K562 (cell line): ENCODE measurements around the gene BRD4. TPM values are rescaled to one million over a fixed set of nuclear protein-coding genes. Genes with fewer than 3 reads are reported as not detected.

ENCODE experiments used
- CCNT2 ChIP-seq: IDR thresholded peaks from 2 replicates; pipeline ENCODE4 v1.6.1; 2011; ENCODE audit warnings: borderline replicate concordance, low read depth, mild to moderate bottlenecking, moderate library complexity, mixed read lengths, low read length; ENCODE audit not compliant: insufficient read length; ENCODE audit errors: extremely low read depth
- DACH1 ChIP-seq: fragments of 450-650 bp; IDR thresholded peaks from 2 replicates; pipeline ENCODE4 v1.6.1; 2018; ENCODE audit not compliant: partially characterized antibody
- E2F6 ChIP-seq, 2 experiments: IDR thresholded peaks; 2 replicates each; pipeline ENCODE4 v1.6.1; 2011; ENCODE audit warnings: borderline replicate concordance in 1 of 2, control low read depth in 1 of 2, low read depth in 1 of 2, low read length in 1 of 2, mild to moderate bottlenecking in 1 of 2, mixed read lengths in 1 of 2, moderate library complexity in 1 of 2; ENCODE audit not compliant: insufficient read depth in 1 of 2, insufficient read length in 1 of 2, poor library complexity in 1 of 2, severe bottlenecking in 1 of 2; ENCODE audit errors: extremely low read depth in 1 of 2
- ETS2 ChIP-seq: IDR thresholded peaks from 2 replicates; pipeline ENCODE4 v1.6.1; 2016; ENCODE audit warnings: borderline replicate concordance, missing genetic modification characterization, mild to moderate bottlenecking, moderate library complexity, missing compliant biosample characterization; ENCODE audit not compliant: poor library complexity, severe bottlenecking
- ETV6 ChIP-seq, 3 experiments: fragments of 150-350 bp in 1 of 3; sonication (generic) in 1 of 3; formaldehyde crosslinking in 1 of 3; IDR thresholded peaks; 2 replicates each; pipeline versions ENCODE4 v1.6.1 to v1.8.0; 2014 to 2022; ENCODE audit warnings: borderline replicate concordance in 2 of 3, low read depth in 2 of 3, antibody characterized with exemption in 1 of 3, low read length in 1 of 3, mild to moderate bottlenecking in 1 of 3, missing genetic modification reagents in 1 of 3
- GABPA ChIP-seq: fragments of 200-800 bp; sonication (Bioruptor generic); conservative IDR thresholded peaks from 2 replicates; pipeline ENCODE4 v1.6.1; 2016; ENCODE audit warnings: low read depth, missing genetic modification characterization, missing compliant biosample characterization
- GATAD2A ChIP-seq: fragments of 450-650 bp; IDR thresholded peaks from 2 replicates; pipeline ENCODE4 v1.6.1; 2017
- HMGN3 ChIP-seq: IDR thresholded peaks from 2 replicates; pipeline ENCODE4 v1.6.1; 2011; ENCODE audit warnings: borderline replicate concordance, low read depth, mild to moderate bottlenecking, mixed read lengths, low read length; ENCODE audit not compliant: insufficient read length; ENCODE audit errors: extremely low read depth
- L3MBTL2 ChIP-seq: fragments of 450-650 bp; IDR thresholded peaks from 2 replicates; pipeline ENCODE4 v1.6.1; 2016; ENCODE audit warnings: mild to moderate bottlenecking, moderate library complexity
- MTA3 ChIP-seq: fragments of 450-650 bp; formaldehyde crosslinking; IDR thresholded peaks from 2 replicates; pipeline ENCODE4 v1.6.1; 2017; ENCODE audit warnings: mild to moderate bottlenecking, borderline replicate concordance
- NFRKB ChIP-seq: fragments of 450-650 bp; IDR thresholded peaks from 2 replicates; pipeline ENCODE4 v1.6.1; 2016; ENCODE audit warnings: low read depth
- PML ChIP-seq: IDR thresholded peaks from 2 replicates; pipeline ENCODE4 v1.6.1; 2012; ENCODE audit warnings: low read length, inconsistent platforms
- PRPF4 ChIP-seq: fragments of 200-400 bp; formaldehyde crosslinking; IDR thresholded peaks from one replicate; pipeline ENCODE4 v1.6.1; 2017; ENCODE audit warnings: low read length, low read depth, mild to moderate bottlenecking; ENCODE audit not compliant: insufficient read depth, poor library complexity, severe bottlenecking
- RFX7 ChIP-seq: fragments of 250-450 bp; sonication (Bioruptor Pico); IDR thresholded peaks from 2 replicates; pipeline ENCODE4 v1.5.1; 2021; ENCODE audit warnings: mild to moderate bottlenecking
- SIN3A ChIP-seq, 2 experiments: fragments of 150-350 bp in 1 of 2; IDR thresholded peaks; 2 replicates each; pipeline ENCODE4 v1.6.1; 2011 to 2016; ENCODE audit warnings: borderline replicate concordance in 2 of 2, low read depth in 2 of 2, low read length in 2 of 2, mild to moderate bottlenecking in 2 of 2, moderate library complexity in 2 of 2; ENCODE audit not compliant: control insufficient read depth in 1 of 2
- TAF1 ChIP-seq: IDR thresholded peaks from 2 replicates; pipeline ENCODE4 v1.6.1; 2011; ENCODE audit warnings: mild to moderate bottlenecking, low read length, moderate library complexity; ENCODE audit not compliant: insufficient read depth, control insufficient read depth, severe bottlenecking; ENCODE audit errors: extremely low read depth
- ZBTB2 ChIP-seq: fragments of 450-650 bp; IDR thresholded peaks from 2 replicates; pipeline ENCODE4 v1.6.1; 2016; ENCODE audit warnings: antibody characterized with exemption
- ZC3H11A ChIP-seq: IDR thresholded peaks from 2 replicates; pipeline ENCODE4 v1.6.1; 2012; ENCODE audit warnings: low read depth, low read length, improper control_type of control experiment
- ZNF143 ChIP-seq: sonication (generic); formaldehyde crosslinking; IDR thresholded peaks from 2 replicates; pipeline ENCODE4 v1.9.0; 2022; ENCODE audit warnings: mild to moderate bottlenecking, missing genetic modification reagents
- ZNF668 ChIP-seq: fragments of 250-450 bp; sonication (Bioruptor Pico); IDR thresholded peaks from 2 replicates; pipeline ENCODE4 v1.8.0; 2022; ENCODE audit warnings: mild to moderate bottlenecking, inconsistent platforms
- polyA plus RNA-seq, 8 experiments: library from polyadenylated mRNA; depleted of rRNA in 4 of 8; stranded (reverse) in 5 of 8; unstranded in 3 of 8; fragments of >200 nt; fragmentation: Nextera tagmentation in 2 of 8; fragmentation: Illumina TruSeq in 1 of 8; extraction: Ambion mirVana in 2 of 8; extraction: Trizol in 1 of 8; gene quantifications; 2 replicates each; pipeline versions ENCODE4 v1.2.1 to v1.2.3, GENCODE V29; 2011 to 2014; ENCODE audit warnings: inconsistent platforms in 1 of 8, missing spikeins in 1 of 8
- total RNA-seq, 7 experiments: library from RNA; depleted of rRNA in 6 of 7; stranded (reverse); fragments of >200 nt in 6 of 7; fragmentation: Illumina TruSeq in 2 of 7; extraction: Trizol in 2 of 7; gene quantifications; 2 replicates each; pipeline versions ENCODE4 v1.2.1 to v1.2.3, GENCODE V29; 2011 to 2021; ENCODE audit warnings: low replicate concordance in 1 of 7
- TF ChIP-seq, protein P1 (sequence below): sonication (generic); formaldehyde crosslinking; IDR thresholded peaks from 2 replicates; pipeline ENCODE4 v1.8.1; 2022; ENCODE audit warnings: missing genetic modification reagents

Gene BRD4
- total and polyA plus RNA-seq, 9 of the 15 experiments (the other 6 are each of a cell fraction or from before 2014, with no cell fraction given) = 1.8 to 105 (median 15.6) TPM

- TF ChIP-seq, protein P1, sequence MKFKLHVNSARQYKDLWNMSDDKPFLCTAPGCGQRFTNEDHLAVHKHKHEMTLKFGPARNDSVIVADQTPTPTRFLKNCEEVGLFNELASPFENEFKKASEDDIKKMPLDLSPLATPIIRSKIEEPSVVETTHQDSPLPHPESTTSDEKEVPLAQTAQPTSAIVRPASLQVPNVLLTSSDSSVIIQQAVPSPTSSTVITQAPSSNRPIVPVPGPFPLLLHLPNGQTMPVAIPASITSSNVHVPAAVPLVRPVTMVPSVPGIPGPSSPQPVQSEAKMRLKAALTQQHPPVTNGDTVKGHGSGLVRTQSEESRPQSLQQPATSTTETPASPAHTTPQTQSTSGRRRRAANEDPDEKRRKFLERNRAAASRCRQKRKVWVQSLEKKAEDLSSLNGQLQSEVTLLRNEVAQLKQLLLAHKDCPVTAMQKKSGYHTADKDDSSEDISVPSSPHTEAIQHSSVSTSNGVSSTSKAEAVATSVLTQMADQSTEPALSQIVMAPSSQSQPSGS = peak; percentile 80; the same call in 1 of the 2 replicates
- peak; percentile 55; the same call in 1 of the 2 replicates for TF ChIP-seq NFRKB
- TF ChIP-seq SIN3A (IDR thresholded peaks at IDR 0.05; ENCODE audit: borderline replicate concordance in 2 of 2, control insufficient read depth in 1 of 2, low read depth in 2 of 2, low read length in 2 of 2) = peak; percentile 41 to 55; a peak in 1 of 4 replicates
- TF ChIP-seq ZNF668 (CRISPR knock-in tag) = no peak
- TF ChIP-seq HMGN3 = peak; percentile 60
- TF ChIP-seq E2F6 (IDR thresholded peaks at IDR 0.05; ENCODE audit: borderline replicate concordance in 1 of 2, extremely low read depth in 1 of 2, insufficient read depth in 1 of 2, insufficient read length in 1 of 2, low read depth in 1 of 2, low read length in 1 of 2, poor library complexity in 1 of 2, severe bottlenecking in 1 of 2) = peak in 1 of 2 experiments; percentile 40
- TF ChIP-seq MTA3 = peak; percentile 75
- TF ChIP-seq ETS2 (tag) = no peak
- TF ChIP-seq GABPA (tag) = peak; percentile 82
- 0 out of 2 replicates have a peak, but pooled peaks have one; percentile 49 for TF ChIP-seq ZBTB2
- TF ChIP-seq GATAD2A = 0 out of 2 replicates have a peak, but pooled peaks have one; percentile 9
- TF ChIP-seq PML = peak; percentile 51; the same call in 1 of the 2 replicates
- peak; percentile 60 for TF ChIP-seq DACH1
- 0 out of 4 replicates have a peak, but pooled peaks of 1 of the 2 experiments have one; percentile 42 for TF ChIP-seq ETV6 (IDR thresholded peaks at IDR 0.05; ENCODE audit: borderline replicate concordance in 1 of 2, low read depth in 2 of 2, low read length in 1 of 2)
- 0 out of 2 replicates have a peak, but pooled peaks have one; percentile 1 for TF ChIP-seq ETV6 (CRISPR knock-in tag; IDR thresholded peaks at IDR 0.05; ENCODE audit: borderline replicate concordance)
- peak; percentile 70 for TF ChIP-seq TAF1
- TF ChIP-seq ZC3H11A = 0 out of 2 replicates have a peak, but pooled peaks have one; percentile 27
- TF ChIP-seq L3MBTL2 = peak; percentile 42
- peak; percentile 85 for TF ChIP-seq ZNF143
- peak; percentile 44 for TF ChIP-seq CCNT2
- TF ChIP-seq PRPF4 = no peak
- TF ChIP-seq RFX7 (CRISPR knock-in tag) = no peak
Observed at GRCh38 chr19:15379083-15379998, 47.0 kb upstream of the BRD4 start, which contains the start of gene AKAP8 (continued).
